NB4 (cell line): ENCODE results near the gene NTRK3.

Source experiments
- DNase-seq: peaks from one replicate; pipeline ENCODE4 v3.0.0; 2010; ENCODE audit warnings: low read depth
- H3K4me3 ChIP-seq: one replicate; pipeline ENCODE4 v1.5.1; 2011; ENCODE audit warnings: mild to moderate bottlenecking, low read depth, low read length, moderate library complexity
- MYC ChIP-seq: IDR thresholded peaks from 2 replicates; pipeline ENCODE4 v1.6.1; 2011; ENCODE audit warnings: low read depth, low read length
- POLR2A ChIP-seq: IDR thresholded peaks from 2 replicates; pipeline ENCODE4 v1.6.1; 2011; ENCODE audit warnings: mild to moderate bottlenecking; ENCODE audit not compliant: insufficient read length; ENCODE audit errors: extremely low read depth
- TF ChIP-seq, protein P1 (sequence below): IDR thresholded peaks from one replicate; pipeline ENCODE4 v1.5.1; 2012; ENCODE audit warnings: low read depth, low read length
- TF ChIP-seq, protein P2 (sequence below): IDR thresholded peaks from 2 replicates; pipeline ENCODE4 v1.6.1; 2011; ENCODE audit warnings: low read depth, low read length

The NTRK3 gene

DNA sequence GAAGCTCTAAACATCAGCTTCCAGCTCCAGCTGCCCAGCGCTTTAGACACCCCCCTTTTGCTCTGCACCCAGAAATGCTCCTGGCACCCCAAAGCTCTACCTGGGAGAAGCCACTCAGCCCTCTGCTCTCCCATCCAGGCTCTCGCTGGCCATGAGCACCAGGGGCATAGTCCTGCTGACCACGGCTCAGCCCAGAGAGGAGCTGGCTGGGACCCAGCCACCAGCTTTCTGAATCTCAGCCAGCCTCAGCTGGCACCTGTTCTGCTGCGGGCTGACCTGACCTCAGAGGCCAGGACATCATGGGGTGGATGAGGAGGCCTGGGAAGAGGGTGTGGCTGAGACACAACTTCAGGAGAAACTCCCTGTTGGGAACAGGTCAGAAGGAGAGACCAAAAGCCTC is 8.6 kb downstream of the NTRK3 start:
- H3K4me3 ChIP-seq = no peak overlapping the region
- DNase-seq = no peak
- TF ChIP-seq, protein P1, sequence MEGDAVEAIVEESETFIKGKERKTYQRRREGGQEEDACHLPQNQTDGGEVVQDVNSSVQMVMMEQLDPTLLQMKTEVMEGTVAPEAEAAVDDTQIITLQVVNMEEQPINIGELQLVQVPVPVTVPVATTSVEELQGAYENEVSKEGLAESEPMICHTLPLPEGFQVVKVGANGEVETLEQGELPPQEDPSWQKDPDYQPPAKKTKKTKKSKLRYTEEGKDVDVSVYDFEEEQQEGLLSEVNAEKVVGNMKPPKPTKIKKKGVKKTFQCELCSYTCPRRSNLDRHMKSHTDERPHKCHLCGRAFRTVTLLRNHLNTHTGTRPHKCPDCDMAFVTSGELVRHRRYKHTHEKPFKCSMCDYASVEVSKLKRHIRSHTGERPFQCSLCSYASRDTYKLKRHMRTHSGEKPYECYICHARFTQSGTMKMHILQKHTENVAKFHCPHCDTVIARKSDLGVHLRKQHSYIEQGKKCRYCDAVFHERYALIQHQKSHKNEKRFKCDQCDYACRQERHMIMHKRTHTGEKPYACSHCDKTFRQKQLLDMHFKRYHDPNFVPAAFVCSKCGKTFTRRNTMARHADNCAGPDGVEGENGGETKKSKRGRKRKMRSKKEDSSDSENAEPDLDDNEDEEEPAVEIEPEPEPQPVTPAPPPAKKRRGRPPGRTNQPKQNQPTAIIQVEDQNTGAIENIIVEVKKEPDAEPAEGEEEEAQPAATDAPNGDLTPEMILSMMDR = no peak
- TF ChIP-seq, protein P2, sequence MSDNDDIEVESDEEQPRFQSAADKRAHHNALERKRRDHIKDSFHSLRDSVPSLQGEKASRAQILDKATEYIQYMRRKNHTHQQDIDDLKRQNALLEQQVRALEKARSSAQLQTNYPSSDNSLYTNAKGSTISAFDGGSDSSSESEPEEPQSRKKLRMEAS = no peak
- no peak for TF ChIP-seq MYC
- no peak for TF ChIP-seq POLR2A

DNA sequence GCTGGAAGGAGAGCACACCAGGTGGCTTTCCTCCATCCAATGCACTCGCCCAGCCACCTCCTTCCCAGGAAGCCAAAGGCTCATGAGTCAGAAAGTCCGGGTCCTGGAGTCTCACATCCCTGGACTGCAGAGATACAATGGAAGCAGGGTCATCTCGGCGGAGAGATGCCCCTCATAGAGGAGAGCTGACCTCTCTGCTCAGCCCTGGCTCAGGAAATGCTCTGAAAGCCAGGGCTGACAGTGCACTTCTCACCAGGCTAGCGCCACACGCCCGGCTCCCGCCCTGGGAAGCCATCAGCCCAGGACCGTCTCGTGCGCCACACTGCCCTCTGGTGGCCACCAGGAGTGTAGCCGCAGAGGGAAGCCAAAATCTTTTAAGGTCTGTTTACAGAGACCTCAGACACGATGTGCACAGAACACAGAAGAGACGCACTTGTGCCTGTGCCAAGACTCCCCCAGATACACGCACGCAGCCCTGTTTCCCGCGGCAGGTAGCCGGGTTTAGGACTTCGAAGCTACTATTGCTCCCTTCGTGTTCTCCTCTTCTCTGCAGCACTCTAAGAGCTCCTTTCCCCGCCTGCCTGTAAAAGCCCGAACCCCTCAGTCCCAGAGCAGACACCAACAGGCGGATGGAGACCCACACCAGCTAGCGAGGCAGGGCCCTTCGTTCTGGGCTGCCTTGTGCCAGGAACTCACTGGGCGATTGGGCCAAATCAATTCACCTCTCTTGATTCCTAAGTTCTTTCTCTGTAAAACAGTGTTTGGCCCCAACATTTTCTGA is 9.7 kb downstream of the NTRK3 start:
- no peak overlapping the region for H3K4me3 ChIP-seq
- TF ChIP-seq, protein P1 = peak; percentile 89
- TF ChIP-seq POLR2A = no peak
- TF ChIP-seq, protein P2 = peak; percentile 65
- peak; percentile 60 for TF ChIP-seq MYC
- DNase-seq = peak; percentile 75

GRCh38 chr15:88246081-88246480 is 10.5 kb downstream of the NTRK3 start:
- DNase-seq = no peak
- TF ChIP-seq, protein P1 = no peak
- TF ChIP-seq MYC (no peak), POLR2A (no peak)
- TF ChIP-seq, protein P2 = no peak
- no peak overlapping the region for H3K4me3 ChIP-seq

- peak; percentile 45 for DNase-seq
Observed at GRCh38 chr15:88243895-88244787, 12.4 kb downstream of the NTRK3 start.

More at GRCh38 chr15:88243895-88244787, 12.4 kb downstream of the NTRK3 start:
- H3K4me3 ChIP-seq = no peak overlapping the region
- TF ChIP-seq, protein P2 = no peak
- no peak for TF ChIP-seq MYC
- TF ChIP-seq, protein P1 = peak; percentile 92
- no peak for TF ChIP-seq POLR2A
